HG03025 (cell line): ENCODE results near the gene LATS2.
"Not testable (repeated sequence)": the region's sequence is repeated elsewhere in the genome, so short reads cannot be mapped to it uniquely, and the experiment has no call there.

Source experiments
- ATAC-seq: cut with Tn5 transposase; IDR thresholded peaks from one replicate; pipeline ENCODE4 v1.9.1; 2021; ENCODE audit warnings: mild to moderate bottlenecking, moderate library complexity; ENCODE audit not compliant: unreplicated experiment, low FRiP score

Gene LATS2

GRCh38 chr13:21075379-21076249 is 14.2 kb upstream of the LATS2 start:
- no peak for ATAC-seq

- no peak for ATAC-seq
These were observed 13.6 kb upstream of the LATS2 start for GRCh38 chr13:21075011-21075378.

- no peak for ATAC-seq
These were observed 13.2 kb upstream of the LATS2 start for GRCh38 chr13:21074546-21074945.

GRCh38 chr13:21071924-21072323 is 10.5 kb upstream of the LATS2 start:
- ATAC-seq, result no peak

- ATAC-seq, result no peak
These were observed 9.6 kb upstream of the LATS2 start for GRCh38 chr13:21071015-21071414.

GRCh38 chr13:21069561-21070004 is 8.2 kb upstream of the LATS2 start:
- ATAC-seq, result no peak

GRCh38 chr13:21067848-21068247 is 6.5 kb upstream of the LATS2 start:
- ATAC-seq, result no peak

GRCh38 chr13:21066946-21067345 is 5.6 kb upstream of the LATS2 start:
- no peak for ATAC-seq

GRCh38 chr13:21065686-21066085 is 4.3 kb upstream of the LATS2 start:
- no peak for ATAC-seq

GRCh38 chr13:21063031-21063430 is 1.6 kb upstream of the LATS2 start:
- ATAC-seq, result no peak

GRCh38 chr13:21060338-21061028 is 903 bp downstream of the LATS2 start:
- ATAC-seq, result peak; percentile 11

- ATAC-seq, result no peak
These were observed 1.6 kb downstream of the LATS2 start for GRCh38 chr13:21059641-21060337.

- ATAC-seq, result no peak
These were observed 3.0 kb downstream of the LATS2 start for GRCh38 chr13:21058361-21058760.

- ATAC-seq, result no peak
These were observed 5.8 kb downstream of the LATS2 start for GRCh38 chr13:21055511-21056045.

- ATAC-seq, result no peak
These were observed 6.4 kb downstream of the LATS2 start for GRCh38 chr13:21055016-21055415.

- no peak for ATAC-seq
These were observed 7.1 kb downstream of the LATS2 start for GRCh38 chr13:21054313-21054712.

- no peak for ATAC-seq
These were observed 8.2 kb downstream of the LATS2 start for GRCh38 chr13:21053231-21053630.

- no peak for ATAC-seq
These were observed 9.7 kb downstream of the LATS2 start for GRCh38 chr13:21051675-21052074.

GRCh38 chr13:21050288-21051197 is 10.8 kb downstream of the LATS2 start:
- no peak for ATAC-seq

GRCh38 chr13:21049731-21050130 is 11.7 kb downstream of the LATS2 start:
- ATAC-seq, result not testable (repeated sequence)
